Kidney (tissue), 14 donors: ENCODE data around the gene KLK1. TPM values are rescaled to one million over a fixed set of nuclear protein-coding genes. Genes with fewer than 3 reads are reported as not detected.

ENCODE experiments used
- DNase-seq, 5 donors: peaks; one replicate each; pipeline ENCODE4 v3.0.0-alpha.2; 2013 to 2020
- FAIRE-seq: peaks from 2 replicates; lab custom pipeline; 2012; peaks lifted over from hg19 to GRCh38; lab: Jason Lieb, UNC
- H3K27ac ChIP-seq, 2 donors: one replicate each; pipeline ENCODE4 v1.7.0; 2013; ENCODE audit warnings: low read depth in 2 of 2, low read length in 2 of 2, inconsistent platforms in 1 of 2
- H3K27me3 ChIP-seq: one replicate; pipeline ENCODE4 v1.7.1; 2013; ENCODE audit warnings: low read length, inconsistent platforms; ENCODE audit not compliant: control insufficient read depth, insufficient read depth
- H3K36me3 ChIP-seq, 3 donors: one replicate each; pipeline versions ENCODE4 v1.7.0 to v1.7.1; 2013; ENCODE audit warnings: low read length in 3 of 3, control low read depth in 1 of 3, inconsistent platforms in 1 of 3; ENCODE audit not compliant: insufficient read depth in 3 of 3, control insufficient read depth in 2 of 3
- H3K4me1 ChIP-seq, 3 donors: one replicate each; pipeline versions ENCODE4 v1.7.0 to v1.7.1; 2013; ENCODE audit warnings: low read length in 3 of 3, inconsistent platforms in 1 of 3, low read depth in 1 of 3; ENCODE audit not compliant: control insufficient read depth in 2 of 3, insufficient read depth in 2 of 3
- H3K4me3 ChIP-seq, 3 donors: one replicate each; pipeline versions ENCODE4 v1.7.0 to v1.8.1; 2013; ENCODE audit warnings: low read length in 3 of 3, control low read depth in 1 of 3, inconsistent platforms in 1 of 3
- H3K9ac ChIP-seq, 3 donors: one replicate each; pipeline versions ENCODE4 v1.7.0 to v1.7.1; 2013; ENCODE audit warnings: low read length in 3 of 3, control low read depth in 1 of 3, inconsistent platforms in 1 of 3
- H3K9me3 ChIP-seq, 3 donors: one replicate each; pipeline versions ENCODE4 v1.7.0 to v1.7.1; 2013; ENCODE audit warnings: low read length in 3 of 3, control low read depth in 1 of 3, inconsistent platforms in 1 of 3; ENCODE audit not compliant: control insufficient read depth in 2 of 3, insufficient read depth in 1 of 3
- intact Hi-C: fragments of 100-400 bp; cut with DNase I; formaldehyde crosslinking; loops from one replicate; pipeline ENCODE4 v1.11.1; 2022
- polyA plus RNA-seq: library from polyadenylated mRNA; stranded (reverse); fragments of 350-450 nt; fragmentation: Illumina TruSeq; extraction: RNeasy Lipid Tissue Mini Kit (QIAGEN cat#74804); gene quantifications from one replicate; pipeline ENCODE4 v1.2.3, GENCODE V29; 2014; ENCODE audit warnings: low read depth, low replicate concordance; ENCODE audit not compliant: insufficient read depth
- total RNA-seq: library from RNA; stranded (reverse); fragmentation: NEBNext Ultra II Directional; extraction: Animal tissue kit (Norgen Biotek cat#: 25700); gene quantifications from one replicate; pipeline ENCODE4 v1.2.1, GENCODE V29; 2021
- TF ChIP-seq, protein P1 (sequence below): IDR thresholded peaks from 3 replicates; pipeline ENCODE4 v1.5.1; 2012; ENCODE audit warnings: mild to moderate bottlenecking, moderate library complexity, borderline replicate concordance; ENCODE audit not compliant: insufficient read depth; ENCODE audit errors: extremely low read depth
- donor health status: control.
- donor health status: control.
- donor health status: control.
- donor health status: control.
- donor health status: control.
- donor health status: DM: yes; HTN: yes; CAD: no.
- donor health status: Normal renal cell carcinoma (clear cell type).

KLK1 gene
- total and polyA plus RNA-seq, 2 donors from 2014 or later = 0.41 to 827 TPM

DNA sequence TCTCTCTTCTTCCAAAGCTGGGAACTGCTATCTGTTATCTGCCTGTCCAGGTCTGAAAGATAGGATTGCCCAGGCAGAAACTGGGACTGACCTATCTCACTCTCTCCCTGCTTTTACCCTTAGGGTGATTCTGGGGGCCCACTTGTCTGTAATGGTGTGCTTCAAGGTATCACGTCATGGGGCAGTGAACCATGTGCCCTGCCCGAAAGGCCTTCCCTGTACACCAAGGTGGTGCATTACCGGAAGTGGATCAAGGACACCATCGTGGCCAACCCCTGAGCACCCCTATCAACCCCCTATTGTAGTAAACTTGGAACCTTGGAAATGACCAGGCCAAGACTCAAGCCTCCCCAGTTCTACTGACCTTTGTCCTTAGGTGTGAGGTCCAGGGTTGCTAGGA is 36.3 kb upstream of the KLK1 start:
- TF ChIP-seq, protein P1, sequence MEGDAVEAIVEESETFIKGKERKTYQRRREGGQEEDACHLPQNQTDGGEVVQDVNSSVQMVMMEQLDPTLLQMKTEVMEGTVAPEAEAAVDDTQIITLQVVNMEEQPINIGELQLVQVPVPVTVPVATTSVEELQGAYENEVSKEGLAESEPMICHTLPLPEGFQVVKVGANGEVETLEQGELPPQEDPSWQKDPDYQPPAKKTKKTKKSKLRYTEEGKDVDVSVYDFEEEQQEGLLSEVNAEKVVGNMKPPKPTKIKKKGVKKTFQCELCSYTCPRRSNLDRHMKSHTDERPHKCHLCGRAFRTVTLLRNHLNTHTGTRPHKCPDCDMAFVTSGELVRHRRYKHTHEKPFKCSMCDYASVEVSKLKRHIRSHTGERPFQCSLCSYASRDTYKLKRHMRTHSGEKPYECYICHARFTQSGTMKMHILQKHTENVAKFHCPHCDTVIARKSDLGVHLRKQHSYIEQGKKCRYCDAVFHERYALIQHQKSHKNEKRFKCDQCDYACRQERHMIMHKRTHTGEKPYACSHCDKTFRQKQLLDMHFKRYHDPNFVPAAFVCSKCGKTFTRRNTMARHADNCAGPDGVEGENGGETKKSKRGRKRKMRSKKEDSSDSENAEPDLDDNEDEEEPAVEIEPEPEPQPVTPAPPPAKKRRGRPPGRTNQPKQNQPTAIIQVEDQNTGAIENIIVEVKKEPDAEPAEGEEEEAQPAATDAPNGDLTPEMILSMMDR = no peak
- H3K36me3 ChIP-seq = no peaks in the 10 kb centered on the region
- no peaks in the 10 kb centered on the region for H3K4me1 ChIP-seq
- no peak overlapping the region for H3K4me3 ChIP-seq
- intact Hi-C loops = no loop called here
- no peak overlapping the region for H3K27ac ChIP-seq
- H3K9me3 ChIP-seq = peaks cover 0 to 8% (median 0%) of the 10 kb centered on the region in 3 donors
- no peaks in the 10 kb centered on the region for H3K27me3 ChIP-seq
- H3K9ac ChIP-seq = no peak overlapping the region
- FAIRE-seq (no peak), DNase-seq (no peak)

DNA sequence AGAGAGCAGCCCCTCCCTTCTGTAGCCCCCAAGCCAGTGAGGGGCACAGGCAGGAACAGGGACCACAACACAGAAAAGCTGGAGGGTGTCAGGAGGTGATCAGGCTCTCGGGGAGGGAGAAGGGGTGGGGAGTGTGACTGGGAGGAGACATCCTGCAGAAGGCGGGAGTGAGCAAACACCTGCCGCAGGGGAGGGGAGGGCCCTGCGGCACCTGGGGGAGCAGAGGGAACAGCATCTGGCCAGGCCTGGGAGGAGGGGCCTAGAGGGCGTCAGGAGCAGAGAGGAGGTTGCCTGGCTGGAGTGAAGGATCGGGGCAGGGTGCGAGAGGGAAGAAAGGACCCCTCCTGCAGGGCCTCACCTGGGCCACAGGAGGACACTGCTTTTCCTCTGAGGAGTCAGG is 35.3 kb upstream of the KLK1 start:
- no peak overlapping the region for H3K4me3 ChIP-seq
- H3K9ac ChIP-seq = no peak overlapping the region
- peaks cover 0 to 8% (median 0%) of the 10 kb centered on the region in 3 donors for H3K9me3 ChIP-seq
- H3K27ac ChIP-seq = no peak overlapping the region
- TF ChIP-seq, protein P1 = no peak
- no peaks in the 10 kb centered on the region for H3K36me3 ChIP-seq
- FAIRE-seq (no peak), DNase-seq (peak in 2 of 5 donors; percentile 13 to 21)
- no peaks in the 10 kb centered on the region for H3K27me3 ChIP-seq
- intact Hi-C loops = no loop called here
- no peaks in the 10 kb centered on the region for H3K4me1 ChIP-seq

- DNase-seq (no peak), FAIRE-seq (no peak)
- intact Hi-C loops = no loop called here
These were observed 33.8 kb upstream of the KLK1 start for GRCh38 chr19:50857366-50857765.

More at GRCh38 chr19:50857366-50857765, 33.8 kb upstream of the KLK1 start:
- Histone ChIP-seq H3K4me3 (no peak overlapping the region), H3K36me3 (no peaks in the 10 kb centered on the region), H3K9me3 (peaks cover 0 to 8% (median 0%) of the 10 kb centered on the region in 3 donors), H3K4me1 (no peaks in the 10 kb centered on the region), H3K27me3 (no peaks in the 10 kb centered on the region), H3K9ac (no peak overlapping the region), H3K27ac (no peak overlapping the region)
- TF ChIP-seq, protein P1 = no peak
